K562 (cell line): Measurements from ENCODE around the gene PRICKLE2. TPM values are rescaled to one million over a fixed set of nuclear protein-coding genes. Genes with fewer than 3 reads are reported as not detected.

Experiments
- ATAC-seq: fragments of 200-7000 bp; cut with Tn5 transposase; 3 replicates; pipeline ENCODE4 v1.9.1; 2020; ENCODE audit warnings: moderate library complexity
- BruUV-seq: library from RNA; stranded (reverse); fragments of 400-500 nt; replicated peaks from 2 replicates; lab custom pipeline; 2021; lab: Mats Ljungman, UMichigan
- CTCF ChIA-PET: fragments of 300-600 bp; formaldehyde crosslinking; extraction: SDS; loops from one replicate; lab custom pipeline; 2021; ENCODE audit warnings: low intra/inter-chr PET ratio; lab: Yijun Ruan, JAX
- POLR2A ChIA-PET: fragments of 300-600, 350-650 bp; sonication (Branson Sonifier 250); formaldehyde crosslinking; extraction: SDS; loops from one replicate; lab custom pipeline; 2021; ENCODE audit warnings: antibody characterized with exemption, inconsistent platforms; lab: Yijun Ruan, JAX
- DNase-seq, 4 experiments: peaks; one replicate each; pipeline versions ENCODE4 v3.0.0 to v3.0.0-alpha.2; 2011 to 2018; ENCODE audit warnings: low spot score in 3 of 4, mixed read lengths in 3 of 4; ENCODE audit errors: extremely low read depth in 1 of 4
- FAIRE-seq: peaks from 2 replicates; lab custom pipeline; 2011; peaks lifted over from hg19 to GRCh38; lab: Jason Lieb, UNC
- H2AFZ ChIP-seq: 2 replicates; pipeline ENCODE4 v1.6.0; 2011; ENCODE audit warnings: low read depth, low read length, control low read depth, inconsistent platforms
- H3K27ac ChIP-seq: fragments of 200-600 bp; 3 replicates; pipeline ENCODE4 v1.8.0; 2011; ENCODE audit warnings: low read depth, mild to moderate bottlenecking, control low read depth, inconsistent platforms, low read length, moderate library complexity, mixed read lengths; ENCODE audit errors: extremely low read depth
- H3K27me3 ChIP-seq, 2 experiments: fragments of 300-600 bp in 1 of 2; 2 replicates in 1 of 2; 3 replicates in 1 of 2; pipeline versions ENCODE4 v1.6.0 to v1.8.0; 2011; ENCODE audit warnings: inconsistent platforms in 2 of 2, low read length in 2 of 2, mild to moderate bottlenecking in 1 of 2, mixed read lengths in 1 of 2, moderate library complexity in 1 of 2; ENCODE audit not compliant: control insufficient read depth in 2 of 2, insufficient read depth in 2 of 2
- H3K36me3 ChIP-seq: fragments of 300-600 bp; 3 replicates; pipeline ENCODE4 v1.8.0; 2011; ENCODE audit warnings: mild to moderate bottlenecking, low read length, inconsistent platforms; ENCODE audit not compliant: control insufficient read depth, insufficient read depth
- H3K4me1 ChIP-seq, 2 experiments: fragments of 200-600 bp in 1 of 2; replicated peaks in 1 of 2; 2 replicates in 1 of 2; 3 replicates in 1 of 2; pipeline versions ENCODE4 v1.5.1 to v1.8.0; 2011; ENCODE audit warnings: inconsistent platforms in 2 of 2, low read length in 2 of 2, mild to moderate bottlenecking in 1 of 2, mixed read lengths in 1 of 2, moderate library complexity in 1 of 2; ENCODE audit not compliant: control insufficient read depth in 2 of 2, insufficient read depth in 2 of 2
- H3K4me2 ChIP-seq: 2 replicates; pipeline ENCODE4 v1.6.1; 2011; ENCODE audit warnings: low read length, control low read depth, inconsistent platforms, mixed read lengths; ENCODE audit not compliant: insufficient read depth
- H3K4me3 ChIP-seq: fragments of 200-600 bp; sonication (generic), shearing (Covaris generic); 2 replicates; pipeline ENCODE4 v1.5.1; 2016; ENCODE audit warnings: control low read depth, inconsistent platforms
- H3K79me2 ChIP-seq: fragments of 200-600 bp; 3 replicates; pipeline ENCODE4 v1.8.0; 2011; ENCODE audit warnings: low read length, inconsistent platforms; ENCODE audit not compliant: control insufficient read depth, insufficient read depth
- H3K9ac ChIP-seq, 2 experiments: 2 replicates each; pipeline versions ENCODE4 v1.6.0 to v1.6.1; 2011; ENCODE audit warnings: low read depth in 2 of 2, low read length in 2 of 2, control low read depth in 1 of 2, inconsistent platforms in 1 of 2, mild to moderate bottlenecking in 1 of 2, mixed read lengths in 1 of 2; ENCODE audit not compliant: insufficient read depth in 1 of 2
- H3K9me1 ChIP-seq: one replicate; pipeline ENCODE4 v1.6.0; 2011; ENCODE audit warnings: inconsistent platforms, mild to moderate bottlenecking, low read length, moderate library complexity; ENCODE audit not compliant: control insufficient read depth, insufficient read depth
- H3K9me3 ChIP-seq: replicated peaks from 2 replicates; pipeline ENCODE4 v1.5.1; 2011; ENCODE audit warnings: low read depth, low read length, inconsistent platforms; ENCODE audit not compliant: control insufficient read depth, insufficient read depth
- H4K20me1 ChIP-seq: replicated peaks from 2 replicates; pipeline ENCODE4 v1.6.1; 2011; ENCODE audit warnings: low read length, inconsistent platforms, mixed read lengths; ENCODE audit not compliant: control insufficient read depth, insufficient read depth
- ZKSCAN1 ChIP-seq: fragments of 150-350 bp; IDR thresholded peaks from 2 replicates; pipeline ENCODE4 v1.6.1; 2016; ENCODE audit warnings: low read depth, low read length
- WGBS: fragments of 100-300 bp; shearing (Covaris generic); methylation state at CpG from one replicate; pipeline ENCODE4 v1.1.6; 2016; ENCODE audit warnings: low coverage, mixed read lengths; ENCODE audit not compliant: insufficient coverage; ENCODE audit errors: missing lambda C conversion rate; 5-methylcytosine and 5-hydroxymethylcytosine counted together
- in situ Hi-C: fragments of 300-500 bp; cut with MboI; formaldehyde crosslinking; loops from 4 replicates; pipeline ENCODE4 v1.15.0; 2018; ENCODE audit warnings: inconsistent platforms, mixed read lengths
- intact Hi-C: fragments of 100-400 bp; cut with micrococcal nuclease; formaldehyde crosslinking; loops from 2 replicates; pipeline ENCODE4 v1.14.2; 2022
- polyA plus RNA-seq, 8 experiments: library from polyadenylated mRNA; depleted of rRNA in 4 of 8; stranded (reverse) in 5 of 8; unstranded in 3 of 8; fragments of >200 nt; fragmentation: Nextera tagmentation in 2 of 8; fragmentation: Illumina TruSeq in 1 of 8; extraction: Ambion mirVana in 2 of 8; extraction: Trizol in 1 of 8; gene quantifications; 2 replicates each; pipeline versions ENCODE4 v1.2.1 to v1.2.3, GENCODE V29; 2011 to 2014; ENCODE audit warnings: inconsistent platforms in 1 of 8, missing spikeins in 1 of 8
- total RNA-seq, 7 experiments: library from RNA; depleted of rRNA in 6 of 7; stranded (reverse); fragments of >200 nt in 6 of 7; fragmentation: Illumina TruSeq in 2 of 7; extraction: Trizol in 2 of 7; gene quantifications; 2 replicates each; pipeline versions ENCODE4 v1.2.1 to v1.2.3, GENCODE V29; 2011 to 2021; ENCODE audit warnings: low replicate concordance in 1 of 7
- TF ChIP-seq, protein P1 (sequence below), 3 experiments: fragments of 200-800 bp in 1 of 3; fragments of 250-450 bp in 1 of 3; fragments of 450-650 bp in 1 of 3; sonication (Bioruptor Pico) in 1 of 3; sonication (Bioruptor generic) in 1 of 3; formaldehyde crosslinking in 1 of 3; IDR thresholded peaks; 2 replicates each; pipeline versions ENCODE4 v1.6.1 to v1.8.0; 2016 to 2022; ENCODE audit warnings: mild to moderate bottlenecking in 2 of 3, missing genetic modification characterization in 2 of 3, missing compliant biosample characterization in 1 of 3, moderate library complexity in 1 of 3

Gene PRICKLE2
- total and polyA plus RNA-seq, 9 of the 15 experiments (the other 6 are each of a cell fraction or from before 2014, with no cell fraction given), result 0.07 to 0.09 TPM; not detected in 7

DNA sequence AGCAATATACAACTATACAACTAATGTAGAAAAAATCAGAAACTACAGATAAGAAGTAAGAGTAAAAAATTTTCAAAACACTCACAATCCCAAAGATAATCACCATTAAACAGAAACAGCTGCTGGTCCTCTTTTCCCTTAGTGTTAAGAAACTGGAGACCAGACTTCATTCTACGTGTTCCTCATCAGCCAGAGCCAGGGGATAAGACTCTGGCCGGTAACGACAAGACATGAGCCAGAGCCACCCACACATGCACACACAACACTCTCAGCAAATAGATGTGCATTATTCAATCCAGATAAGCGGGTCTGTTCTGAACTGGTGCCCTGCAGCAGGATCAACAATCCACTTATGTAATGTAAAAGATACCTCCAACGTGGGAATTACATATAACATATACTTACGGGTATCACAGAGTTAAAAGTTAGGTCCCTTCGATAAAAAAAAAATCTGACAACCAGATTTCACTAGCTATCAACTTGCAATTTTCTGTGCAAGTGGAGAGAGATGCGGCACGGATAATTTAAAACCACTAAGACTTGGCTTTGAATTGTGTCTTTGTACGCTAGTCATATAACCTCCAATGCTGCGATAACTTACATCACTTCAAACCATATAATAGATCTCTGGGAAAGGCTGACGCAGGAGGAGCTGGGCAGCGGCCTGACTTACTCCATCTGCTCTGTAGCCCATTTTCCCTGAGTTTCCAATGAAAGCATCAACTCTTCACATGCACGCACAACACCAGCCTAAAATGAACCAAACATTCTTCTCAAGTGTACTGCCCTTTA, 17.8 kb downstream of the PRICKLE2 start:
- Histone ChIP-seq H3K79me2 (no peaks in the 10 kb centered on the region), H3K4me3 (no peak overlapping the region), H3K27me3 (peaks cover 0 to 5% of the 10 kb centered on the region in 2 experiments; a peak in 2 of 5 replicates), H4K20me1 (no peaks in the 10 kb centered on the region), H2AFZ (no peak overlapping the region), H3K4me1 (no peaks in the 10 kb centered on the region), H3K9ac (no peak overlapping the region), H3K27ac (no peak overlapping the region), H3K36me3 (no peaks in the 10 kb centered on the region), H3K4me2 (no peak overlapping the region), H3K9me1 (no peaks in the 10 kb centered on the region), H3K9me3 (no peaks in the 10 kb centered on the region)
- no peak for TF ChIP-seq ZKSCAN1
- TF ChIP-seq, protein P1, sequence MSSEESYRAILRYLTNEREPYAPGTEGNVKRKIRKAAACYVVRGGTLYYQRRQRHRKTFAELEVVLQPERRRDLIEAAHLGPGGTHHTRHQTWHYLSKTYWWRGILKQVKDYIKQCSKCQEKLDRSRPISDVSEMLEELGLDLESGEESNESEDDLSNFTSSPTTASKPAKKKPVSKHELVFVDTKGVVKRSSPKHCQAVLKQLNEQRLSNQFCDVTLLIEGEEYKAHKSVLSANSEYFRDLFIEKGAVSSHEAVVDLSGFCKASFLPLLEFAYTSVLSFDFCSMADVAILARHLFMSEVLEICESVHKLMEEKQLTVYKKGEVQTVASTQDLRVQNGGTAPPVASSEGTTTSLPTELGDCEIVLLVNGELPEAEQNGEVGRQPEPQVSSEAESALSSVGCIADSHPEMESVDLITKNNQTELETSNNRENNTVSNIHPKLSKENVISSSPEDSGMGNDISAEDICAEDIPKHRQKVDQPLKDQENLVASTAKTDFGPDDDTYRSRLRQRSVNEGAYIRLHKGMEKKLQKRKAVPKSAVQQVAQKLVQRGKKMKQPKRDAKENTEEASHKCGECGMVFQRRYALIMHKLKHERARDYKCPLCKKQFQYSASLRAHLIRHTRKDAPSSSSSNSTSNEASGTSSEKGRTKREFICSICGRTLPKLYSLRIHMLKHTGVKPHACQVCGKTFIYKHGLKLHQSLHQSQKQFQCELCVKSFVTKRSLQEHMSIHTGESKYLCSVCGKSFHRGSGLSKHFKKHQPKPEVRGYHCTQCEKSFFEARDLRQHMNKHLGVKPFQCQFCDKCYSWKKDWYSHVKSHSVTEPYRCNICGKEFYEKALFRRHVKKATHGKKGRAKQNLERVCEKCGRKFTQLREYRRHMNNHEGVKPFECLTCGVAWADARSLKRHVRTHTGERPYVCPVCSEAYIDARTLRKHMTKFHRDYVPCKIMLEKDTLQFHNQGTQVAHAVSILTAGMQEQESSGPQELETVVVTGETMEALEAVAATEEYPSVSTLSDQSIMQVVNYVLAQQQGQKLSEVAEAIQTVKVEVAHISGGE (CRISPR knock-in tag; IDR thresholded peaks at IDR 0.05), result peak in 1 of 3 experiments; percentile 48; a peak in 2 of 6 replicates
- ChIA-PET CTCF (no interaction called here), POLR2A (no interaction called here)
- ATAC-seq, result no peak
- BruUV-seq, result no TSS peak
- intact Hi-C loops (no loop called here), in situ Hi-C loops (no loop called here)
- FAIRE-seq, result no peak
- no peak for DNase-seq
- 0% methylated on average over 14 of the region's 14 CpGs for WGBS
